Upper lobe of left lung (tissue), 6 donors: Measurements from ENCODE around the gene ATRNL1. TPM values are rescaled to one million over a fixed set of nuclear protein-coding genes. Genes with fewer than 3 reads are reported as not detected.

ENCODE experiments used
- ATAC-seq, 2 donors: fragments of 200-7000 bp; cut with Tn5 transposase; one replicate each; pipeline ENCODE4 v1.9.1; 2022; ENCODE audit warnings: mild to moderate bottlenecking in 2 of 2, moderate library complexity in 2 of 2; ENCODE audit not compliant: low FRiP score in 2 of 2
- DNase-seq, 2 donors: peaks; one replicate each; pipeline ENCODE4 v3.0.0-alpha.2; 2019 to 2020
- H3K27ac ChIP-seq, 4 donors: fragments of 200-600 bp; sonication (generic); one replicate each; pipeline ENCODE4 v1.5.1; 2016 to 2019
- H3K27me3 ChIP-seq, 4 donors: fragments of 200-600 bp; sonication (generic); one replicate each; pipeline ENCODE4 v1.5.1; 2017 to 2019
- H3K36me3 ChIP-seq, 4 donors: fragments of 200-600 bp; sonication (generic); one replicate each; pipeline ENCODE4 v1.5.1; 2016 to 2019
- H3K4me1 ChIP-seq, 4 donors: fragments of 200-600 bp; sonication (generic); one replicate each; pipeline ENCODE4 v1.5.1; 2018 to 2019
- H3K4me3 ChIP-seq, 4 donors: fragments of 200-600 bp; sonication (generic); one replicate each; pipeline ENCODE4 v1.5.1; 2017 to 2019; ENCODE audit warnings: mild to moderate bottlenecking in 2 of 4, moderate library complexity in 1 of 4
- H3K9me3 ChIP-seq, 4 donors: fragments of 200-600 bp; sonication (generic); one replicate each; pipeline ENCODE4 v1.5.1; 2018 to 2019
- EP300 ChIP-seq, 4 donors: sonication (generic); formaldehyde crosslinking; IDR thresholded peaks; one replicate each; pipeline ENCODE4 v1.5.1; 2017; ENCODE audit warnings: antibody characterized with exemption in 4 of 4, control low read depth in 2 of 4
- POLR2A ChIP-seq, 4 donors: fragments of 450-650 bp; IDR thresholded peaks; one replicate each; pipeline ENCODE4 v1.5.1; 2016 to 2017; ENCODE audit warnings: antibody characterized with exemption in 4 of 4, mild to moderate bottlenecking in 2 of 4
- POLR2AphosphoS5 ChIP-seq, 2 donors: sonication (generic); formaldehyde crosslinking; IDR thresholded peaks; one replicate each; pipeline ENCODE4 v1.5.1; 2017; ENCODE audit warnings: antibody characterized with exemption in 2 of 2
- WGBS, 2 donors: methylation state at CpG; one replicate each; pipeline ENCODE4 v1.1.5; 2017 to 2018; 5-methylcytosine and 5-hydroxymethylcytosine counted together
- total RNA-seq, 6 donors: library from RNA; depleted of rRNA in 4 of 6; stranded (reverse); fragments of >200 nt in 4 of 6; gene quantifications; one replicate each; pipeline versions ENCODE4 v1.1.0 to v1.2.1, GENCODE V29; 2016 to 2021
- TF ChIP-seq, protein P1 (sequence below), 6 experiments: fragments of 450-650 bp in 4 of 6; fragments of 200-600 bp in 2 of 6; sonication (generic) in 2 of 6; IDR thresholded peaks; one replicate each; pipeline ENCODE4 v1.5.1; 2016 to 2019; ENCODE audit warnings: antibody characterized with exemption in 6 of 6
- donor health status: DM: no; HTN: no; CAD: no; lungs with moderate emphysema.
- donor health status: DM: no; HTN: yes; CAD: no; lungs with severe emphysema.

The ATRNL1 gene
- total RNA-seq, 6 donors from 2014 or later = 0.11 to 1.0 (median 0.39) TPM

GRCh38 chr10:115674496-115674895, 581.3 kb downstream of the ATRNL1 start:
- WGBS, 2 donors = 51 to 82% methylated on average over 1 of the region's 1 CpG
- no peaks in the 10 kb centered on the region for H3K9me3 ChIP-seq
- no peak overlapping the region for H3K4me3 ChIP-seq
- DNase-seq (no peak), ATAC-seq (no peak)
- H3K36me3 ChIP-seq = no peaks in the 10 kb centered on the region
- no peak overlapping the region for H3K27ac ChIP-seq
- no peak for TF ChIP-seq POLR2AphosphoS5 (IDR thresholded peaks at IDR 0.05)
- no peak for TF ChIP-seq POLR2A (IDR thresholded peaks at IDR 0.05)
- TF ChIP-seq EP300 (IDR thresholded peaks at IDR 0.05) = no peak
- TF ChIP-seq, protein P1, sequence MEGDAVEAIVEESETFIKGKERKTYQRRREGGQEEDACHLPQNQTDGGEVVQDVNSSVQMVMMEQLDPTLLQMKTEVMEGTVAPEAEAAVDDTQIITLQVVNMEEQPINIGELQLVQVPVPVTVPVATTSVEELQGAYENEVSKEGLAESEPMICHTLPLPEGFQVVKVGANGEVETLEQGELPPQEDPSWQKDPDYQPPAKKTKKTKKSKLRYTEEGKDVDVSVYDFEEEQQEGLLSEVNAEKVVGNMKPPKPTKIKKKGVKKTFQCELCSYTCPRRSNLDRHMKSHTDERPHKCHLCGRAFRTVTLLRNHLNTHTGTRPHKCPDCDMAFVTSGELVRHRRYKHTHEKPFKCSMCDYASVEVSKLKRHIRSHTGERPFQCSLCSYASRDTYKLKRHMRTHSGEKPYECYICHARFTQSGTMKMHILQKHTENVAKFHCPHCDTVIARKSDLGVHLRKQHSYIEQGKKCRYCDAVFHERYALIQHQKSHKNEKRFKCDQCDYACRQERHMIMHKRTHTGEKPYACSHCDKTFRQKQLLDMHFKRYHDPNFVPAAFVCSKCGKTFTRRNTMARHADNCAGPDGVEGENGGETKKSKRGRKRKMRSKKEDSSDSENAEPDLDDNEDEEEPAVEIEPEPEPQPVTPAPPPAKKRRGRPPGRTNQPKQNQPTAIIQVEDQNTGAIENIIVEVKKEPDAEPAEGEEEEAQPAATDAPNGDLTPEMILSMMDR (IDR thresholded peaks at IDR 0.05) = no peak
- H3K27me3 ChIP-seq = no peaks in the 10 kb centered on the region
- no peaks in the 10 kb centered on the region for H3K4me1 ChIP-seq

DNA sequence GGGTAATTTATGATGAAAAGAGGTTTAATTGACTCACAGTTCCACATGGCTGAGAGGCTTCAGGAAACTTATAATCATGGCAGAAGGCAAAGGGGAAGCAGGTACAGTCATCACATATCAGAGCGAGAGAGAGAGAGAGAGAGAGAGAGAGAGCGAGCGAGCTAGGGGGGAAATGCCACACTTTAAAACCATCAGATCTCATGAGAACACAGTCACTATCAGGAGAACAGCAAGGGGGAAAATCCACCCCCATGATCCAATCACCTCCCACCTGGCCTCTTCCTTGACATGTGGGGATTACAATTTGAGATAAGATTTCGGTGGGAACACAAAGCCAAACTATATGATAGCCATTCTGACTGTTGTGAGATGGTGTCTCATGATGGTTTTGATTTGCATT, 603.6 kb downstream of the ATRNL1 start:
- Histone ChIP-seq H3K27ac (no peak overlapping the region), H3K36me3 (no peaks in the 10 kb centered on the region), H3K9me3 (no peaks in the 10 kb centered on the region), H3K27me3 (no peaks in the 10 kb centered on the region), H3K4me3 (no peak overlapping the region), H3K4me1 (no peaks in the 10 kb centered on the region)
- TF ChIP-seq POLR2AphosphoS5 (IDR thresholded peaks at IDR 0.05) (no peak), POLR2A (IDR thresholded peaks at IDR 0.05) (no peak), EP300 (IDR thresholded peaks at IDR 0.05) (no peak)
- TF ChIP-seq, protein P1 (IDR thresholded peaks at IDR 0.05) = no peak
- WGBS, 2 donors = 50 to 55% methylated on average over 4 of the region's 4 CpGs
- DNase-seq (no peak), ATAC-seq (no peak)

DNA sequence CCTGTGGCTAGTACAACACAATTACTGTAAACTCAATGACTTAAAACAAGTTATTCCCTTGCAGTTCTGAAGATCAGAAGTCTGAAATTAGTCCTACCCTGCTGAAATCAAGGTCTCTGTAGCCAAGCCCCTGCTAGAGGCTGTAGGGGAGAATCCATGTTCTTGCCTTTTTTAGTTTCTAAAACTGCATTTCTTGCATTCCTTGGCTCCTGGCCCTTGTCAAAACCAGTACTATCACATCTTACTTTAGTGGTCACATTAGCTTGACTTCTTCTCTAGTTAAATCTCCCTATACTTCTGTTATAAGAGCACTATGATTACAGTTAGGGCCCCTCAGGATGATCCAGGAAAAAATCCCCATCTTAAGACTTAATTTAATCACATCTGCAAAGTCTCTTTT, 612.9 kb downstream of the ATRNL1 start:
- no peak overlapping the region for H3K27ac ChIP-seq
- TF ChIP-seq POLR2A (IDR thresholded peaks at IDR 0.05) = no peak
- TF ChIP-seq POLR2AphosphoS5 (IDR thresholded peaks at IDR 0.05) = no peak
- no peak for TF ChIP-seq EP300 (IDR thresholded peaks at IDR 0.05)
- TF ChIP-seq, protein P1 (IDR thresholded peaks at IDR 0.05) = no peak

GRCh38 chr10:115706488-115707076, 613.4 kb downstream of the ATRNL1 start:
- H3K27ac ChIP-seq = no peak overlapping the region

More for the DNA sequence above, 612.9 kb downstream of the ATRNL1 start:
- no peaks in the 10 kb centered on the region for H3K9me3 ChIP-seq
- H3K4me1 ChIP-seq = no peaks in the 10 kb centered on the region
- DNase-seq = no peak
- no peak for ATAC-seq
- H3K27me3 ChIP-seq = no peaks in the 10 kb centered on the region
- no peaks in the 10 kb centered on the region for H3K36me3 ChIP-seq
- H3K4me3 ChIP-seq = no peak overlapping the region

More at GRCh38 chr10:115706488-115707076, 613.4 kb downstream of the ATRNL1 start:
- H3K4me3 ChIP-seq = no peak overlapping the region
- WGBS, 2 donors = 49 to 53% methylated on average over 2 of the region's 2 CpGs
- no peaks in the 10 kb centered on the region for H3K4me1 ChIP-seq
- no peaks in the 10 kb centered on the region for H3K27me3 ChIP-seq
- TF ChIP-seq, protein P1 (IDR thresholded peaks at IDR 0.05) = peak in 4 of 6 experiments; percentile 13 to 32 (median 30)
- no peak for TF ChIP-seq POLR2A (IDR thresholded peaks at IDR 0.05)
- DNase-seq = no peak
- no peaks in the 10 kb centered on the region for H3K9me3 ChIP-seq
- ATAC-seq = peak in 1 of 2 donors; percentile 44
- H3K36me3 ChIP-seq = no peaks in the 10 kb centered on the region
